HepG2 (cell line): Measurements from ENCODE around the gene ESPNL. TPM values are rescaled to one million over a fixed set of nuclear protein-coding genes. Genes with fewer than 3 reads are reported as not detected.

Experiments
- ETS1 ChIP-seq: sonication (generic); formaldehyde crosslinking; IDR thresholded peaks from 2 replicates; pipeline ENCODE4 v1.4.0; 2020; ENCODE audit warnings: missing genetic modification reagents
- FIP1L1 ChIP-seq: fragments of 200-400 bp; formaldehyde crosslinking; IDR thresholded peaks from 2 replicates; pipeline ENCODE4 v1.6.1; 2018; ENCODE audit warnings: low read depth, mild to moderate bottlenecking, low read length, moderate library complexity, borderline replicate concordance; ENCODE audit not compliant: insufficient read depth
- HOXA9 ChIP-seq: sonication (generic); formaldehyde crosslinking; IDR thresholded peaks from 2 replicates; pipeline ENCODE4 v1.8.1; 2022; ENCODE audit warnings: missing genetic modification reagents, mild to moderate bottlenecking, moderate library complexity, borderline replicate concordance
- HOXD1 ChIP-seq: sonication (generic); formaldehyde crosslinking; IDR thresholded peaks from 2 replicates; pipeline ENCODE4 v1.5.0; 2020; ENCODE audit warnings: missing genetic modification reagents
- KDM6A ChIP-seq: IDR thresholded peaks from 2 replicates; pipeline ENCODE4 v1.6.1; 2016; ENCODE audit warnings: low read depth
- MED8 ChIP-seq: sonication (generic); formaldehyde crosslinking; IDR thresholded peaks from 2 replicates; pipeline ENCODE4 v1.8.1; 2023; ENCODE audit warnings: mild to moderate bottlenecking, missing genetic modification reagents; ENCODE audit not compliant: insufficient replicate concordance
- NFYC ChIP-seq: IDR thresholded peaks from 2 replicates; pipeline ENCODE4 v1.6.1; 2016; ENCODE audit warnings: missing genetic modification reagents, missing compliant biosample characterization
- NR2F6 ChIP-seq, 2 experiments: IDR thresholded peaks; 2 replicates each; pipeline ENCODE4 v1.6.1; 2016; ENCODE audit warnings: antibody characterized with exemption in 1 of 2, mild to moderate bottlenecking in 1 of 2
- PREB ChIP-seq: sonication (generic); formaldehyde crosslinking; IDR thresholded peaks from 2 replicates; pipeline ENCODE4 v1.4.0; 2020; ENCODE audit warnings: missing genetic modification reagents
- REST ChIP-seq, 2 experiments: IDR thresholded peaks; 2 replicates each; pipeline ENCODE4 v1.6.1; 2011 to 2012; ENCODE audit warnings: low read length in 2 of 2, borderline replicate concordance in 1 of 2, low read depth in 1 of 2, mild to moderate bottlenecking in 1 of 2, moderate library complexity in 1 of 2
- ZBTB10 ChIP-seq: sonication (generic); formaldehyde crosslinking; IDR thresholded peaks from 2 replicates; pipeline ENCODE4 v1.4.0; 2020; ENCODE audit warnings: missing genetic modification reagents, borderline replicate concordance
- ZEB1 ChIP-seq: IDR thresholded peaks from 2 replicates; pipeline ENCODE4 v1.6.1; 2012; ENCODE audit warnings: mild to moderate bottlenecking, low read depth, inconsistent platforms; ENCODE audit not compliant: insufficient replicate concordance
- ZNF572 ChIP-seq: sonication (generic); formaldehyde crosslinking; IDR thresholded peaks from 2 replicates; pipeline ENCODE4 v1.5.1; 2020; ENCODE audit warnings: mild to moderate bottlenecking, missing genetic modification reagents
- ZNF710 ChIP-seq: sonication (generic); formaldehyde crosslinking; IDR thresholded peaks from 2 replicates; pipeline ENCODE4 v1.5.0; 2020; ENCODE audit warnings: mild to moderate bottlenecking, missing genetic modification reagents, borderline replicate concordance
- ZNF790 ChIP-seq: sonication (generic); formaldehyde crosslinking; IDR thresholded peaks from 2 replicates; pipeline ENCODE4 v1.8.0; 2022; ENCODE audit warnings: missing genetic modification reagents, mild to moderate bottlenecking, borderline replicate concordance
- ZSCAN21 ChIP-seq: sonication (generic); formaldehyde crosslinking; IDR thresholded peaks from 2 replicates; pipeline ENCODE4 v1.8.0; 2022; ENCODE audit warnings: mild to moderate bottlenecking, missing genetic modification reagents, moderate library complexity, borderline replicate concordance
- polyA plus RNA-seq, 8 experiments: library from polyadenylated mRNA; depleted of rRNA in 3 of 8; stranded (reverse) in 7 of 8; unstranded in 1 of 8; fragments of >200 nt; fragmentation: Illumina TruSeq in 4 of 8; extraction: Trizol in 4 of 8; gene quantifications; 2 replicates each; pipeline versions ENCODE4 v1.2.1 to v1.2.3, GENCODE V29; 2011 to 2016; ENCODE audit warnings: low read depth in 4 of 8, missing spikeins in 1 of 8, mixed read lengths in 1 of 8; ENCODE audit not compliant: insufficient read depth in 1 of 8
- total RNA-seq, 5 experiments: library from RNA; depleted of rRNA; stranded (reverse); fragments of >200 nt; fragmentation: Illumina TruSeq; extraction: Trizol; gene quantifications; 2 replicates each; pipeline ENCODE4 v1.2.3, GENCODE V29; 2016; ENCODE audit warnings: low read depth in 1 of 5

ESPNL gene
- total and polyA plus RNA-seq, 2 of the 13 experiments (the other 11 are each of a cell fraction or from before 2014, with no cell fraction given) = 0.45 to 0.80 TPM

- no peak for TF ChIP-seq HOXD1
- no peak for TF ChIP-seq PREB (CRISPR knock-in tag)
- TF ChIP-seq NFYC = 0 out of 2 replicates have a peak, but pooled peaks have one; percentile 17
- TF ChIP-seq ZNF710 = peak; percentile 22; the same call in 1 of the 2 replicates
- no peak for TF ChIP-seq ZEB1
- TF ChIP-seq ETS1 (CRISPR knock-in tag) = no peak
- no peak for TF ChIP-seq KDM6A (CRISPR knock-in tag)
- no peak for TF ChIP-seq REST (IDR thresholded peaks at IDR 0.05; ENCODE audit: borderline replicate concordance in 1 of 2, low read depth in 1 of 2, low read length in 2 of 2)
- no peak for TF ChIP-seq ZNF572 (CRISPR knock-in tag)
- no peak for TF ChIP-seq FIP1L1
- TF ChIP-seq HOXA9 = no peak
- TF ChIP-seq NR2F6 (IDR thresholded peaks at IDR 0.05) = 0 out of 2 replicates have a peak, but pooled peaks have one; percentile 11
- peak; percentile 65 for TF ChIP-seq NR2F6 (CRISPR knock-in tag; IDR thresholded peaks at IDR 0.05)
- TF ChIP-seq ZBTB10 (CRISPR knock-in tag) = 0 out of 2 replicates have a peak, but pooled peaks have one; percentile 37
- no peak; the same call in 1 of the 2 replicates for TF ChIP-seq ZSCAN21
- TF ChIP-seq MED8 (CRISPR knock-in tag) = no peak
- no peak for TF ChIP-seq ZNF790 (CRISPR knock-in tag)
Observed at GRCh38 chr2:238107525-238108422, 7.6 kb downstream of the ESPNL start (continued).
